Activated CD8-positive, alpha-beta T cell treated with anti-CD3 and anti-CD28 coated beads for 36 hours (primary cell): ENCODE measurements around the gene PABPN1L. TPM values are rescaled to one million over a fixed set of nuclear protein-coding genes. Genes with fewer than 3 reads are reported as not detected.
"Not testable (repeated sequence)": the region's sequence is repeated elsewhere in the genome, so short reads cannot be mapped to it uniquely, and the experiment has no call there.

Experiments used
- ATAC-seq: fragments of 200-7000 bp; cut with Tn5 transposase; one replicate; pipeline ENCODE4 v1.10.0; 2021; ENCODE audit warnings: mild to moderate bottlenecking, moderate library complexity
- CTCF ChIA-PET: fragments of 350-600 bp; sonication (Branson Sonifier 250); formaldehyde crosslinking; loops from one replicate; lab custom pipeline; 2021; ENCODE audit warnings: antibody characterized with exemption; lab: Charles Lee
- POLR2A ChIA-PET: fragments of 350-600 bp; sonication (Branson Sonifier 250); formaldehyde crosslinking; loops from one replicate; lab custom pipeline; 2021; ENCODE audit warnings: antibody characterized with exemption; lab: Charles Lee
- DNase-seq: peaks from one replicate; pipeline ENCODE4 v3.0.0-alpha.2; 2020
- H3K27ac Mint-ChIP-seq: one replicate; pipeline ENCODE4 v1.8.0; 2021; ENCODE audit warnings: mild to moderate bottlenecking, mixed read lengths
- H3K27me3 Mint-ChIP-seq: one replicate; pipeline ENCODE4 v1.8.0; 2021; ENCODE audit warnings: mixed read lengths
- H3K36me3 Mint-ChIP-seq: one replicate; pipeline ENCODE4 v1.8.0; 2021; ENCODE audit warnings: low read depth, mixed read lengths
- H3K4me1 Mint-ChIP-seq: one replicate; pipeline ENCODE4 v1.8.0; 2021; ENCODE audit warnings: low read depth, mixed read lengths
- H3K4me3 Mint-ChIP-seq: one replicate; pipeline ENCODE4 v1.8.0; 2021; ENCODE audit warnings: mild to moderate bottlenecking, moderate library complexity, mixed read lengths
- H3K9me3 Mint-ChIP-seq: one replicate; pipeline ENCODE4 v1.8.0; 2021; ENCODE audit warnings: mixed read lengths
- CTCF ChIP-seq: fragments of 200-600 bp; IDR thresholded peaks from one replicate; pipeline ENCODE4 v1.8.0; 2022; ENCODE audit warnings: antibody characterized with exemption, mild to moderate bottlenecking
- intact Hi-C: fragments of 100-400 bp; cut with micrococcal nuclease; formaldehyde crosslinking; loops from one replicate; pipeline ENCODE4 v1.10.0; 2022
- total RNA-seq, 2 experiments: library from RNA; stranded (reverse); gene quantifications; one replicate each; pipeline ENCODE4 v1.2.3, GENCODE V29; 2021

Gene PABPN1L
- total RNA-seq, 2 experiments from 2014 or later = not detected

GRCh38 chr16:88897696-88898425 is 31.4 kb upstream of the PABPN1L start:
- DNase-seq (no peak), ATAC-seq (no peak)
- no peaks in the 10 kb centered on the region for H3K27me3 Mint-ChIP-seq
- H3K4me3 Mint-ChIP-seq = no peak overlapping the region
- POLR2A ChIA-PET = no interaction called here
- no peaks in the 10 kb centered on the region for H3K36me3 Mint-ChIP-seq
- TF ChIP-seq CTCF = no peak
- no peaks in the 10 kb centered on the region for H3K4me1 Mint-ChIP-seq
- H3K9me3 Mint-ChIP-seq = no peaks in the 10 kb centered on the region
- no peak overlapping the region for H3K27ac Mint-ChIP-seq
- CTCF ChIA-PET = no interaction called here
- intact Hi-C loops = no loop called here

- no peak for TF ChIP-seq CTCF
- DNase-seq = no peak
- Mint-ChIP-seq H3K4me3 (no peak overlapping the region), H3K4me1 (no peaks in the 10 kb centered on the region), H3K9me3 (no peaks in the 10 kb centered on the region), H3K27ac (no peak overlapping the region), H3K27me3 (no peaks in the 10 kb centered on the region), H3K36me3 (no peaks in the 10 kb centered on the region)
- intact Hi-C loops = no loop called here
- ATAC-seq = no peak
- ChIA-PET POLR2A (no interaction called here), CTCF (no interaction called here)
Measured at GRCh38 chr16:88896238-88897070, 30.0 kb upstream of the PABPN1L start.

GRCh38 chr16:88895335-88895734 is 28.9 kb upstream of the PABPN1L start:
- DNase-seq (no peak), ATAC-seq (no peak)
- POLR2A ChIA-PET = no interaction called here
- Mint-ChIP-seq H3K4me3 (no peak overlapping the region), H3K9me3 (no peaks in the 10 kb centered on the region), H3K27me3 (no peaks in the 10 kb centered on the region), H3K36me3 (no peaks in the 10 kb centered on the region), H3K4me1 (no peaks in the 10 kb centered on the region), H3K27ac (no peak overlapping the region)
- intact Hi-C loops = no loop called here
- no peak for TF ChIP-seq CTCF
- CTCF ChIA-PET = no interaction called here

- TF ChIP-seq CTCF = no peak
- ATAC-seq = no peak
- intact Hi-C loops = no loop called here
- ChIA-PET CTCF (no interaction called here), POLR2A (no interaction called here)
- H3K4me3 Mint-ChIP-seq = no peak overlapping the region
- H3K27me3 Mint-ChIP-seq = no peaks in the 10 kb centered on the region
- no peaks in the 10 kb centered on the region for H3K9me3 Mint-ChIP-seq
- no peaks in the 10 kb centered on the region for H3K4me1 Mint-ChIP-seq
- H3K27ac Mint-ChIP-seq = no peak overlapping the region
- H3K36me3 Mint-ChIP-seq = no peaks in the 10 kb centered on the region
- DNase-seq = no peak
Measured at GRCh38 chr16:88894681-88895300, 28.3 kb upstream of the PABPN1L start.

- H3K9me3 Mint-ChIP-seq, H3K36me3 Mint-ChIP-seq, ATAC-seq, H3K27me3 Mint-ChIP-seq, CTCF ChIA-PET, DNase-seq, intact Hi-C loops, H3K27ac Mint-ChIP-seq, H3K4me3 Mint-ChIP-seq, H3K4me1 Mint-ChIP-seq: not testable (repeated sequence)
- POLR2A ChIA-PET = interaction anchor here (0.8 kb wide), 1 partner anchor 45 kb away, joined by 3 read pairs; no protein-coding TSS in a partner anchor
Measured at GRCh38 chr16:88894266-88894665, 27.8 kb upstream of the PABPN1L start.
